Measurements from ENCODE around the gene UNK.

- TF ChIP-seq POLR2A (IDR thresholded peaks at IDR 0.05) = no peak
- TF ChIP-seq EP300 (IDR thresholded peaks at IDR 0.05) = no peak
- TF ChIP-seq CTCF (IDR thresholded peaks at IDR 0.05) = no peak
Observed at GRCh38 chr17:75823257-75824041, 38.8 kb downstream of the UNK start.

Measured in ovary (tissue), 3 donors.